GM13977 (cell line): ENCODE results near the gene RPL3.

Experiments
- DNase-seq: peaks from one replicate; pipeline ENCODE4 v3.0.0; 2012; ENCODE audit warnings: low spot score
- in situ Hi-C: fragments of 300-500 bp; cut with MboI; formaldehyde crosslinking; loops from one replicate; pipeline ENCODE4 v1.12.0; 2022; ENCODE audit warnings: low sequenced_read_pairs, low pct_unique_long_range_greater_than_20kb, mixed read lengths, inconsistent platforms; ENCODE audit not compliant: unreplicated experiment
- TF ChIP-seq, protein P1 (sequence below): IDR thresholded peaks from 2 replicates; pipeline ENCODE4 v1.5.1; 2012; ENCODE audit warnings: mild to moderate bottlenecking, control low read depth; ENCODE audit not compliant: insufficient read depth; ENCODE audit errors: extremely low read depth, missing control alignments

Gene RPL3

DNA sequence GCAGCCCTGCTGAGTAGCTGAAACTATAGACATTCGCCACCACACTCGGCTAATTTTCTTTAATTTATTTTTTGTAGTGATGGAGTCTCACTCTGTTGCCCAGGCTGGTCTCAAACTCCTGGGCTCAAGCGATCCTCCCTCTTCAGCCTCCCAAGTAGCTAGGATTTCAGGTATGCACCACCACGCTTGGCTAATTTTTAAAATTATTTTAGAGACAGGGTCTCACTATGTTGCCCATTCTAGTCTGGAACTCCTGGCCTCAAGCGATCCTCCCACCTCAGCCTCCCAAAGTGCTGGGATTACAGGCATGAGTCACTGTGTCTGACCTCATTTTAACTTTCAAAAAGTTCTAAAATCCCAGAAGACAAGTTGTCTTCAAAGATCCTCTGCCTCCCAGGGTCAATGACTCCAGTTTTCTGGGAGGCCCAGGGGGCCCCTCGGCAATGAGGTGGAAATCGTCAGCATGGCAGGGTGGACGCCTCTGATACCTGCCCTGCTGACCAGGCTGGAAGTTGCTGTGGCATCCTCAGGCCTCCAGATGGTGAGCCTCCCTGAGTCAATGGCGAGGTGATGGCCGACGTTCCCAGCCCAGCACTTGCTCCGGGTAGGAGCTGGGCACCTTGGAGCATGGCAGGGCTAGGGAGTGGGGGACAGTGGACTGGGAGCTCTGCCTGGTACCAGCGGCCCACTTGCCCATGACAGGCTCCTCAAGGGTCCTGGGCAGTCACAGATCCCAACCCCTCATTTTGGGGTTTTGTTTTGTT, 31.1 kb downstream of the RPL3 start:
- TF ChIP-seq, protein P1, sequence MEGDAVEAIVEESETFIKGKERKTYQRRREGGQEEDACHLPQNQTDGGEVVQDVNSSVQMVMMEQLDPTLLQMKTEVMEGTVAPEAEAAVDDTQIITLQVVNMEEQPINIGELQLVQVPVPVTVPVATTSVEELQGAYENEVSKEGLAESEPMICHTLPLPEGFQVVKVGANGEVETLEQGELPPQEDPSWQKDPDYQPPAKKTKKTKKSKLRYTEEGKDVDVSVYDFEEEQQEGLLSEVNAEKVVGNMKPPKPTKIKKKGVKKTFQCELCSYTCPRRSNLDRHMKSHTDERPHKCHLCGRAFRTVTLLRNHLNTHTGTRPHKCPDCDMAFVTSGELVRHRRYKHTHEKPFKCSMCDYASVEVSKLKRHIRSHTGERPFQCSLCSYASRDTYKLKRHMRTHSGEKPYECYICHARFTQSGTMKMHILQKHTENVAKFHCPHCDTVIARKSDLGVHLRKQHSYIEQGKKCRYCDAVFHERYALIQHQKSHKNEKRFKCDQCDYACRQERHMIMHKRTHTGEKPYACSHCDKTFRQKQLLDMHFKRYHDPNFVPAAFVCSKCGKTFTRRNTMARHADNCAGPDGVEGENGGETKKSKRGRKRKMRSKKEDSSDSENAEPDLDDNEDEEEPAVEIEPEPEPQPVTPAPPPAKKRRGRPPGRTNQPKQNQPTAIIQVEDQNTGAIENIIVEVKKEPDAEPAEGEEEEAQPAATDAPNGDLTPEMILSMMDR, result no peak
- DNase-seq, result no peak
- in situ Hi-C loops, result no loop called here

DNA sequence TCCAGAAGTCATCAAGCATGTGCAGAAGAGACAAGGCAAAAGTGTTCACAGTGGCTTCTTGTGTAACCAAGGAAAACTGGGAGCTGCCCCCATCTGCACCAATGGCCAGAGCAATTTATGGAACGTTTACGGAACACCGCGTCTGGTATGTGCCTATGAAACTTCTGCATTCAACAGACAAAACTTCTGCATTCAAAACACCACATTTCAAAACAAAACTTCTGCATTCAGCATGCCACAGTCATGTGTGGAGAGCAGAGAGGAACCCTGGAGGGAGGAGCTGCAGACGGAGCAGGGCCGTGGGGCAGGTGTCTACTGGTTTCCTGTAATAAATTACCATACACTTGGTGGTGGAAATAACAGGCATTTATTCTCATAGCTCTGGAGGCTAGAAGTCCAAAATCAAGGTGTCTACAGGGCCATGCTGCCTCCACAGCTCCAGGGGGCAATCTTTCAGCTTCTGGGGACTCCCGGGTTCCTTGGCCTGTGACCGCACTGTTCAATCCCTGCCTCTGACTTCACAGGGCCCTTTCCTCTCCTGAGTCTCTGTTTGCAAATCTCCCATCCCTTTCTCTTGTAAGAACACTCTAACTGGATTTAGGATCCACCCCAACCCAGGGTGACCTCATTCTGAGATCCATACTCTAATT, 32.2 kb downstream of the RPL3 start:
- in situ Hi-C loops, result no loop called here
- TF ChIP-seq, protein P1, result peak; percentile 16
- DNase-seq, result peak; percentile 71

DNA sequence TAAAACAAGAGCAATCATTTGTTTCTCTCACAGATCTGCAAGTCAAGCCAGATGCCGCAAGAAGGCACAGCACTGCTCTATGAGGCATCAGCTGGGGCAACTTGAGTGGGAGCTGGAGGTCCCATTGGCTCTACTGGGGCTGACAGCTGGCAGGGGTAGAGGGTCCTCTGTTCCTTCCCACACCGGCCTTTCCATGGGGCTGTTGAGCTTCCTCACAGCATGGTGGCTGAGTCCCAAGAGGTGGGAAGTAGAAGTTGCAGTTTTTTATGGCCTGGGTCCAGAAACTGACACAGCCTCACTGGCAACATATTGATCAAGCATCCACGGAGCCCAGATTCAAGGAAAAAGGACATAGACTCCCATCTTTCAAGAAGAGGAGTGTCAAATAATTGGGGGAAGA, 34.4 kb downstream of the RPL3 start:
- no peak for DNase-seq
- TF ChIP-seq, protein P1, result no peak
- in situ Hi-C loops, result no loop called here

DNA sequence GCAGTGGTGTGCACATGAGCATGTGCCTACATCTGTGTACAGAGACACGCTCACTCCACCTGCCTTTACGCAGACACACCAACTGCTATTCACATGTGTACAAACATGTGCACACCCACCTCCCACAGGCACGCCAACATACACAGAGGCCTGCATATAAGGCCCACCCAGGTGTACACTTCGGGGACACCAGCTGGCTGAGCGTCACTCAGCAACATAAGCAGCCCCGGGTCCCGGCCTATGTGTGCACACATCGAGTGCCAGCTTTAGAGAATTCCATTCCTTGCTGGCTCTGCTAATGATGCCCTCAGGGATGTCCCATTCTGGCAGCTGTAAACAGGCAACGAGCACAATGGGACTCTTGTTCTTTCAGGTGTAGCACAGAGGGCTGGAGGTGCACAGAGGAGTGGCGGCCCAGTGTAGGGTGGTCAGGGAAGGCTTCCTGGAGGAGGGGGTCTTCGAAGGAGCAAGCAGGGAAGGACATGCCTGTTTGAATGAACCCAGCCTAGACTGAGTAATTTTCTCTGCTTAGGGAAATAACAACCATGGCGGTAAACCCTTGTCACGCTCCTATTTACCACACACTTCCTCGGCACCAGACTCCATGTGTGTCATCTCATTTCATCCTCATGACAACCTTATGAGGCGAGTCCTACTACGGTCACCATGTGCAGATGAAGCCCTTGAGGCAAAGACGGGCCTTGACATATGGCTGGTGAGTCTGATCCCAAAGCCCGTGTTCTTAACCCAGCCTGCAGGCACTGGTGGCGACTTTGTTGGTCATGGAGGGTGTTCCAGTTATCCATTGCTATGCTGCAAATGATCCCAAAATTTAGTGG, 35.1 kb downstream of the RPL3 start:
- DNase-seq, result no peak
- in situ Hi-C loops, result no loop called here
- TF ChIP-seq, protein P1, result no peak

DNA sequence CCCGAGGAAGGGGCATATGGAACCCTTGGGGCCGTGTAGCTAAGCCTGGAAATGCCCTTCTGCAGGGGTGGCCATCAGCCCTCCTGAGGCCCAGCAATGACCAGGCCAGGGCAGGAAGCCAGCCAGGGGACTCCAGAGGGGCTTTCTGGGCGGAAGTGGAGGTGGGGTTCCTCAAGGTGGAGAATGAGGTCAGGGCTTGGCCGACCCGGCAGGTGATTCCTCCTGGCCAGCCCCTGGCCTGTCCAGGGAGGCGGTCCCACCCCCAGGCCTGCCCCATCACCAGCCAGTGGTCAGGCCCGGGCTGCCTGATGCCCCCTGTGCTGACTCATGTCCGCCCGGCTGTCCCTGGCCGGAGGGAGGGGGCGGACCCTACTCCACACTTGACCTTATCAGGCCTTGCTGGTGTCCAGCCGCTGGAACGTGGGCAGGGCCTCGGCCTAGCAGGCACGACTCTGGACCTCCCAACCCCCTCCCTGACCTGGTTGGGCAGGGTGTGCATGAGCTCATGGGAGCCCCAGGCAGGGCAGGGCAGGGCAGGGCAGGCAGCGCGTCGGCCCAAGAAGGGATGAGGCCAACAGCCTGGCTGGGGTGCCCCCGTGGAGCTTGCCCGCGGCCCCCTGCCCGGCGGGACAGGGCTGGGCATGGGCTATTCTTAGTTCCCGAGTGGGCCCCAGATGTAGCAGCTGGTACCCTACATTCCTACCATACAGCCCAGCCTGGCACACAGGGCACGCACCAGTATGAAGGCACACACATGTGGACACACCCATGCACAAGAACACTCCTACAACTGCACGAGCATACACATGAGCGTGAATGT, 35.9 kb downstream of the RPL3 start:
- in situ Hi-C loops, result no loop called here
- no peak for DNase-seq
- TF ChIP-seq, protein P1, result no peak
